Vagina (tissue), 2 donors: Measurements from ENCODE around the gene UBE2G1.

Experiments
- POLR2A ChIP-seq, 2 donors: fragments of 450-650 bp; IDR thresholded peaks; one replicate each; pipeline ENCODE4 v1.6.1; 2017; ENCODE audit warnings: antibody characterized with exemption in 2 of 2, mild to moderate bottlenecking in 2 of 2, moderate library complexity in 2 of 2
- POLR2AphosphoS5 ChIP-seq, 2 donors: sonication (generic); formaldehyde crosslinking; IDR thresholded peaks; one replicate each; pipeline ENCODE4 v1.9.0; 2017; ENCODE audit warnings: antibody characterized with exemption in 2 of 2, mild to moderate bottlenecking in 2 of 2, low read depth in 1 of 2; ENCODE audit not compliant: insufficient read depth in 1 of 2
- TF ChIP-seq, protein P1 (sequence below), 3 experiments: fragments of 450-650 bp in 2 of 3; fragments of 200-600 bp in 1 of 3; sonication (generic) in 1 of 3; IDR thresholded peaks; one replicate each; pipeline ENCODE4 v1.5.1; 2017 to 2019; ENCODE audit warnings: antibody characterized with exemption in 3 of 3, mild to moderate bottlenecking in 2 of 3, moderate library complexity in 2 of 3

DNA sequence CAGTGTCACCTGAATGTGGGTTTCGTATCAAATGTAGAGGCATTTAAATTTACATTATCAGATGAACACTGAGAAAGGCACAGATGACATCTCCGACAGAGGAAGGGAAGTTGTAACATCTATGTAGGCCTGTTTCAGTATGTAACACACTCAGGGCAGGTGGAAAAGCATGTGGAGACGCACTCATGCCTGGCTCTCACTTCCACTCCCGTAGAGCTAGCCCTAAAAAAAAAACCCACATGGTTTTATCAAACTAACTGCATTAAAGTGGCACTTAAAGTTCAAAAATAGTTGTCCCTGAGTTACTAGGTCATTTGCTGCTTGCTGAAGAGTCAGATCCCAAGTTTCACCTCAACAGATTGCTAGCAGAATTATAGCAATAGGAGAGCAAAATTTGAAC lies 96.6 kb downstream of the UBE2G1 start:
- TF ChIP-seq POLR2A (IDR thresholded peaks at IDR 0.05) (no peak), POLR2AphosphoS5 (IDR thresholded peaks at IDR 0.05; ENCODE audit: insufficient read depth in 1 of 2, low read depth in 1 of 2) (no peak)
- TF ChIP-seq, protein P1, sequence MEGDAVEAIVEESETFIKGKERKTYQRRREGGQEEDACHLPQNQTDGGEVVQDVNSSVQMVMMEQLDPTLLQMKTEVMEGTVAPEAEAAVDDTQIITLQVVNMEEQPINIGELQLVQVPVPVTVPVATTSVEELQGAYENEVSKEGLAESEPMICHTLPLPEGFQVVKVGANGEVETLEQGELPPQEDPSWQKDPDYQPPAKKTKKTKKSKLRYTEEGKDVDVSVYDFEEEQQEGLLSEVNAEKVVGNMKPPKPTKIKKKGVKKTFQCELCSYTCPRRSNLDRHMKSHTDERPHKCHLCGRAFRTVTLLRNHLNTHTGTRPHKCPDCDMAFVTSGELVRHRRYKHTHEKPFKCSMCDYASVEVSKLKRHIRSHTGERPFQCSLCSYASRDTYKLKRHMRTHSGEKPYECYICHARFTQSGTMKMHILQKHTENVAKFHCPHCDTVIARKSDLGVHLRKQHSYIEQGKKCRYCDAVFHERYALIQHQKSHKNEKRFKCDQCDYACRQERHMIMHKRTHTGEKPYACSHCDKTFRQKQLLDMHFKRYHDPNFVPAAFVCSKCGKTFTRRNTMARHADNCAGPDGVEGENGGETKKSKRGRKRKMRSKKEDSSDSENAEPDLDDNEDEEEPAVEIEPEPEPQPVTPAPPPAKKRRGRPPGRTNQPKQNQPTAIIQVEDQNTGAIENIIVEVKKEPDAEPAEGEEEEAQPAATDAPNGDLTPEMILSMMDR (IDR thresholded peaks at IDR 0.05): no peak
